NCI-H1436 (cell line): ENCODE data around the gene CDCA4.

ENCODE experiments used
- DNase-seq: peaks from one replicate; lab custom pipeline; 2025; lab: John Stamatoyannopoulos, UW

The CDCA4 gene

GRCh38 chr14:104989236-104989950, 31.5 kb downstream of the CDCA4 start:
- DNase-seq, result no peak

GRCh38 chr14:104986487-104987164, 34.3 kb downstream of the CDCA4 start:
- no peak for DNase-seq

- peak; percentile 92 for DNase-seq
Observed at GRCh38 chr14:104985675-104986486, 35.0 kb downstream of the CDCA4 start, which contains the start of gene CLBA1. TSS of gene CLBA1 (plus strand) at chr14:104985788. CDS start at chr14:104986432, 644 bp downstream.

- no peak for DNase-seq
Observed at GRCh38 chr14:104984056-104984894, 36.6 kb downstream of the CDCA4 start.

- no peak for DNase-seq
Observed at GRCh38 chr14:104983231-104983721, 37.6 kb downstream of the CDCA4 start.

GRCh38 chr14:104982548-104983230, 38.2 kb downstream of the CDCA4 start:
- DNase-seq, result no peak

- DNase-seq, result no peak
Observed at GRCh38 chr14:104981699-104982541, 39.0 kb downstream of the CDCA4 start.

- DNase-seq, result no peak
Observed at GRCh38 chr14:104980611-104981531, 40.0 kb downstream of the CDCA4 start.

GRCh38 chr14:104979758-104980610, 40.9 kb downstream of the CDCA4 start:
- DNase-seq, result no peak

GRCh38 chr14:104978746-104979691, 41.9 kb downstream of the CDCA4 start:
- DNase-seq, result no peak

GRCh38 chr14:104977681-104978653, 42.9 kb downstream of the CDCA4 start, which contains the start of gene AHNAK2:
TSS of gene AHNAK2 (minus strand) at chr14:104978374. CDS start at chr14:104978237, 137 bp downstream.
- peak; percentile 35 for DNase-seq

- no peak for DNase-seq
Observed at GRCh38 chr14:104977008-104977680, 43.7 kb downstream of the CDCA4 start.

- DNase-seq, result peak; percentile 71
Observed at GRCh38 chr14:104976198-104977007, 44.5 kb downstream of the CDCA4 start.
